Tibial nerve (tissue), 4 donors: ENCODE data around the gene ZMYND15. TPM values are rescaled to one million over a fixed set of nuclear protein-coding genes. Genes with fewer than 3 reads are reported as not detected.
A peak's percentile ranks its signal among the peaks of the same experiment; 100 is the strongest.

Experiments used
- DNase-seq, 2 donors: peaks; one replicate each; pipeline ENCODE4 v3.0.0-alpha.2; 2019; ENCODE audit warnings: low spot score in 2 of 2
- H3K27ac ChIP-seq, 4 donors: fragments of 200-600 bp; sonication (generic) in 3 of 4; one replicate each; pipeline ENCODE4 v1.5.1; 2017 to 2019; ENCODE audit warnings: mild to moderate bottlenecking in 1 of 4
- H3K27me3 ChIP-seq, 2 donors: fragments of 200-600 bp; sonication (generic) in 1 of 2; one replicate each; pipeline versions ENCODE4 v1.5.1 to v1.6.0; 2017 to 2019
- H3K36me3 ChIP-seq, 3 donors: fragments of 200-600 bp; sonication (generic); one replicate each; pipeline ENCODE4 v1.5.1; 2018 to 2019
- H3K4me1 ChIP-seq, 4 donors: fragments of 200-600 bp; sonication (generic) in 3 of 4; one replicate each; pipeline ENCODE4 v1.5.1; 2017 to 2019
- H3K4me3 ChIP-seq, 4 donors: fragments of 200-600 bp; sonication (generic) in 3 of 4; one replicate each; pipeline ENCODE4 v1.5.1; 2017 to 2019; ENCODE audit warnings: mild to moderate bottlenecking in 1 of 4, moderate library complexity in 1 of 4
- H3K9me3 ChIP-seq, 4 donors: fragments of 200-600 bp; sonication (generic) in 3 of 4; one replicate each; pipeline ENCODE4 v1.5.1; 2017 to 2019
- EP300 ChIP-seq, 2 donors: sonication (generic); formaldehyde crosslinking; IDR thresholded peaks; one replicate each; pipeline ENCODE4 v1.6.1; 2017; ENCODE audit warnings: antibody characterized with exemption in 2 of 2, mild to moderate bottlenecking in 1 of 2
- POLR2A ChIP-seq, 2 donors: fragments of 450-650 bp; IDR thresholded peaks; one replicate each; pipeline ENCODE4 v1.6.1; 2017; ENCODE audit warnings: antibody characterized with exemption in 2 of 2, mild to moderate bottlenecking in 2 of 2, moderate library complexity in 2 of 2
- WGBS, 2 donors: methylation state at CpG; one replicate each; pipeline ENCODE4 v1.1.5; 2018; 5-methylcytosine and 5-hydroxymethylcytosine counted together
- total RNA-seq, 4 donors: library from RNA; depleted of rRNA; stranded (reverse); fragments of >200 nt; gene quantifications; one replicate each; pipeline ENCODE4 v1.1.0, GENCODE V29; 2016
- TF ChIP-seq, protein P1 (sequence below), 5 experiments: fragments of 200-600 bp in 3 of 5; fragments of 450-650 bp in 2 of 5; sonication (generic) in 3 of 5; IDR thresholded peaks; one replicate each; pipeline ENCODE4 v1.5.1; 2016 to 2019; ENCODE audit warnings: antibody characterized with exemption in 5 of 5, mild to moderate bottlenecking in 3 of 5, moderate library complexity in 2 of 5

Gene ZMYND15
- total RNA-seq, 4 donors from 2014 or later: 0.42 to 0.66 (median 0.59) TPM; not detected in 1

DNA sequence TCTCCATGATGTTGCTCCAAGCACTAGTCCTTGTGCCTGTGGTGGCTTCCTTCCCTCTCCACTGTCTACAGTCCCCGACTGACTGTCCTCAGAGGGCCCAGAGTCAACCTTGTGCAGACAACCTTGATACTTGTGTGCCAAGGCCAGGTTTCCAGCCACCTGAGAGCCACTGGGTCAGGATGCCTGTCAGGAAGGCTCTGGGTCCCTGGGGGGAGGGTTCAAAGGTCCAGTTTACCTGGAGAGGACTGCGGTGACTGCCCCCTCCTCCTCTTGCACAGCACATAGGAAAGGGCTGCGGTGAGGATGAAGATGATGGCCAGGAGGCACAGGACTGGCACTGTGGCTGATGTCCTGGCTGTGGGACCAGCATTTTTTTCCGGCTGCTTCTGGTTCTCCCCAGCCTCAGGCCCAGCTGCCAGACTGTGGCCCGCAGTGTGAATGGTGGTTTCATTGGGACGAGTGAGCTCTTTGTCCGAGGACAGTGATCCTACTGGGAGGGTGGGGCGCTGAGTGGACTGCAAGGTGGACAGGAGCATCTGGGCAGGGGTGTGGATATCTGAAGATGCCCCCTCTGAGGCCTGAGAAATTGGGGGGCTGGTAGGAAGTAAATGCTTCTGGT, 4.7 kb upstream of the ZMYND15 start:
- WGBS, 2 donors: 81 to 83% methylated on average over 8 of the region's 8 CpGs
- TF ChIP-seq POLR2A (IDR thresholded peaks at IDR 0.05) (no peak), EP300 (IDR thresholded peaks at IDR 0.05) (no peak)
- TF ChIP-seq, protein P1, sequence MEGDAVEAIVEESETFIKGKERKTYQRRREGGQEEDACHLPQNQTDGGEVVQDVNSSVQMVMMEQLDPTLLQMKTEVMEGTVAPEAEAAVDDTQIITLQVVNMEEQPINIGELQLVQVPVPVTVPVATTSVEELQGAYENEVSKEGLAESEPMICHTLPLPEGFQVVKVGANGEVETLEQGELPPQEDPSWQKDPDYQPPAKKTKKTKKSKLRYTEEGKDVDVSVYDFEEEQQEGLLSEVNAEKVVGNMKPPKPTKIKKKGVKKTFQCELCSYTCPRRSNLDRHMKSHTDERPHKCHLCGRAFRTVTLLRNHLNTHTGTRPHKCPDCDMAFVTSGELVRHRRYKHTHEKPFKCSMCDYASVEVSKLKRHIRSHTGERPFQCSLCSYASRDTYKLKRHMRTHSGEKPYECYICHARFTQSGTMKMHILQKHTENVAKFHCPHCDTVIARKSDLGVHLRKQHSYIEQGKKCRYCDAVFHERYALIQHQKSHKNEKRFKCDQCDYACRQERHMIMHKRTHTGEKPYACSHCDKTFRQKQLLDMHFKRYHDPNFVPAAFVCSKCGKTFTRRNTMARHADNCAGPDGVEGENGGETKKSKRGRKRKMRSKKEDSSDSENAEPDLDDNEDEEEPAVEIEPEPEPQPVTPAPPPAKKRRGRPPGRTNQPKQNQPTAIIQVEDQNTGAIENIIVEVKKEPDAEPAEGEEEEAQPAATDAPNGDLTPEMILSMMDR (IDR thresholded peaks at IDR 0.05): no peak
- no peaks in the 10 kb centered on the region for H3K9me3 ChIP-seq
- peaks cover 0 to 22% (median 0%) of the 10 kb centered on the region in 3 donors for H3K36me3 ChIP-seq
- no peak for DNase-seq
- H3K27ac ChIP-seq: peak overlapping the region in 2 of 4 donors; percentile 14 to 29
- peaks cover 0 to 33% (median 20%) of the 10 kb centered on the region in 4 donors for H3K4me1 ChIP-seq
- no peak overlapping the region for H3K4me3 ChIP-seq
- no peaks in the 10 kb centered on the region for H3K27me3 ChIP-seq

DNA sequence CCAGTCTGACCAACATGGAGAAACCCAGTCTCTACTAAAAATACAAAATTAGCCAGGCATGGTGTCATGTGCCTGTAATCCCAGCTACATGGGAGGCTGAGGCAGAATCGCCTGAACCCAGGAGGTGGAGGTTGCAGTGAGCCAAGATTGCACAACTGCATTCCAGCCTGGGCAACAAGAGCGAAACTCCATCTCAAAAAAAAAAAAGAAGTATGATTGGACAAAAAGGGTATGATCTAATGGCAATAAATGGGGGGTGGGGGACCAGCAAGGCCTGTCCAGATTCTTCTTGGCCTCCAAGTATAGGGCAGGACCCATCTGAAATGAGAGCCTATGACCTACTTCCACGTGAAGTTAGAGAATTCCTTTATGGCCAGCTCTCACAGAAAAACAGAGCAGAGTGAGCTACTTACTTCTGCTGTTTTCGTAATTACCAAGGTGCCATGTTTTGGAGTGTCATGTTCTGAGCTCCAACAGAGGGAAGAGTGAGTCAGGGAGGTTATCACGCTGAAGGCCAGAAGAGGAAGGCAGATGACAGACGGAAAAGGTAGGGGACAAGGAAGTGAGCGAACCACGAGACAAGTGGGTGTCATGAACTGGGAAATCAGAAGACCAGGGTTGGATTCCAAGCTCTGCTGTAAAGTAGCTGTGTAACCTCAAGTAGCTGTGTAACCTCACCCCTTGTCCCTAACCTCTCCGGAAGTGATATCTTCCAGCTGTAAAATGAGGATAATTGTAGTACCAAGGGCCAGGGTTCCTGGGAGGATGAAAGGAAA, 3.6 kb upstream of the ZMYND15 start:
- H3K4me3 ChIP-seq: no peak overlapping the region
- peak in 1 of 2 donors; percentile 66 for DNase-seq
- no peaks in the 10 kb centered on the region for H3K27me3 ChIP-seq
- peak in 1 of 2 donors; percentile 19 for TF ChIP-seq POLR2A (IDR thresholded peaks at IDR 0.05)
- TF ChIP-seq EP300 (IDR thresholded peaks at IDR 0.05): peak; percentile 79 to 87
- TF ChIP-seq, protein P1 (IDR thresholded peaks at IDR 0.05): peak in 1 of 5 experiments; percentile 15
- H3K36me3 ChIP-seq: peaks cover 0 to 22% (median 0%) of the 10 kb centered on the region in 3 donors
- WGBS, 2 donors: 63 to 71% methylated on average over 9 of the region's 9 CpGs
- peak overlapping the region in 2 of 4 donors; percentile 14 to 29 for H3K27ac ChIP-seq
- peaks cover 0 to 31% (median 16%) of the 10 kb centered on the region in 4 donors for H3K4me1 ChIP-seq
- no peaks in the 10 kb centered on the region for H3K9me3 ChIP-seq

DNA sequence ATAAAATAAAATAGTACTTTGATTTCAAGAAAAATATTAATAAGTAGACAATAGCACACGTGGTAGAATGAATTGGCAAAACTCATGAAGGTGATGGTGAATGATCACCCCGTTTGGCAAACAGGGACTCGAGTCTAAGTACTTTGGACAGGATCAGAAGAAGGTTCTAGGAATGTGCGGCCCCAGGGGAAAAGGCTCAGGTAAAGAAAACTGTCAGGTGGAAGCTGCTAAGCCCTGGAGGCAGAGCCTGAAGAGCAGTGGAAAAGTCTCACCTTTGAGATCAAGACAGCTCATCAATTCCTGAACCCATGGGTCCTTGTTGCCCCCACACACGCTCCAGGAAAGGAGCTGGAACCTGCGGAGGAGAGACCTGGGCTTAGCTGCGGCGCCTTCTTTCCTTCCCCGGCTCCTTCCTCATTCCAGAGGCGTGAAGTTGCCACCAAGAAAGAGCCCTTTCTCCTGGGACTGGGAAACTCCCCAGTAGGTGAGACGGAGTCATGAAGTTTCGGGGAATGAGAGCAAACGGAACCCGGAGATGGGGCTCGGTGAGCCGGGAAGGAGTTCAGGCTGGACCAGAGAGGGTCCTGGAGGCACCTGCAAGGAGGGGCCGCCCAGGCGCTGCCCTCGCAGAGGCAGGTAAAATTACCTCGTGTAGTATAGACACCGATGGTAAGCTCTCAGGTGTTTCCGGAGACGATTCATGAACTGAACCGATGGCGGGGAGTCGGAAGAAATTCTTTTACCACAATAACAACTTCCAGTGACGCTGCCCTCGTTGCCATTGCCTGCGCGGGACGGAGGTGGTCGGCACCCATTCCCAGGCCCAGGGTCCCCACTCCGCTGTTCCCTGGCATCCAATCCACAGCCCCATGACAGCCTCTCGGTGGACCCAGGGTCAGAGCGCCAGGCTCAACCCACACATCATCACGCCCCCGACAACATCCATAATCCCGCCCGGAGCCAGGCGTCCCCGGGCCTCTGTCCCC, 1.2 kb upstream of the ZMYND15 start:
- H3K4me3 ChIP-seq: peak overlapping the region; percentile 65 to 100 (median 82)
- no peak for DNase-seq
- peaks cover 0 to 17% (median 7%) of the 10 kb centered on the region in 4 donors for H3K4me1 ChIP-seq
- peaks cover 0 to 1% of the 10 kb centered on the region in 2 donors for H3K27me3 ChIP-seq
- WGBS, 2 donors: 18 to 24% methylated on average over 39 to 41 of the region's 41 CpGs
- TF ChIP-seq EP300 (IDR thresholded peaks at IDR 0.05): no peak
- TF ChIP-seq, protein P1 (IDR thresholded peaks at IDR 0.05): no peak
- TF ChIP-seq POLR2A (IDR thresholded peaks at IDR 0.05): no peak
- peak overlapping the region in 3 of 4 donors; percentile 74 to 78 (median 75) for H3K27ac ChIP-seq
- no peaks in the 10 kb centered on the region for H3K9me3 ChIP-seq
- H3K36me3 ChIP-seq: peaks cover 0 to 16% (median 0%) of the 10 kb centered on the region in 3 donors

DNA sequence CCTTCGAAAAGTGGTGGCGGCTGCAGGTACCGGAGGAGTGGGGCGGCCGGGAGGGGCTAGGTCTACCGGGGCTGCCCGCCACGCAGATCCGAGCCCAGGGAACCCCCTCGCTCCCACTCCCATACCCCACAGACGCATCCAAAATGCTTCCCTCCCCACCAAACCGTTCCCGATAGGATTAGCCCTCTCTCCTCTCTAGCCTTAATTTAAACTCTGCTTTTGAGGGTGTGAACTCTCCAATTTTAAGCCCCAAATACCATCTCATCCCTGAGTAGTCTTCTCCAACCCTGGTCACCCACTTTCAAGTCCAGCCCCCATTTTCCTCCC, 355 bp downstream of the ZMYND15 start:
- TF ChIP-seq POLR2A (IDR thresholded peaks at IDR 0.05): no peak
- no peak for TF ChIP-seq EP300 (IDR thresholded peaks at IDR 0.05)
- TF ChIP-seq, protein P1 (IDR thresholded peaks at IDR 0.05): no peak
- Histone ChIP-seq H3K9me3 (no peaks in the 10 kb centered on the region), H3K27me3 (peaks cover 0 to 17% of the 10 kb centered on the region in 2 donors), H3K4me3 (peak overlapping the region; percentile 65 to 100 (median 82)), H3K27ac (peak overlapping the region in 2 of 4 donors; percentile 74 to 78), H3K36me3 (peaks cover 0 to 2% (median 0%) of the 10 kb centered on the region in 3 donors), H3K4me1 (peaks cover 0 to 19% (median 7%) of the 10 kb centered on the region in 4 donors)
- no peak for DNase-seq
- 11 to 18% methylated on average over 10 to 13 of the region's 13 CpGs for WGBS, 2 donors
